Stimulated activated CD8-positive, alpha-beta memory T cell treated with anti-CD3 and anti-CD28 coated beads, Interleukin-2, amount 100 ng/mL, for 1 hour (primary cell): ENCODE measurements around the gene IHH.

Experiments used
- DNase-seq, 2 donors: peaks; one replicate each; pipeline ENCODE4 v3.0.0-alpha.2; 2020; ENCODE audit warnings: low read depth in 2 of 2

IHH gene

DNA sequence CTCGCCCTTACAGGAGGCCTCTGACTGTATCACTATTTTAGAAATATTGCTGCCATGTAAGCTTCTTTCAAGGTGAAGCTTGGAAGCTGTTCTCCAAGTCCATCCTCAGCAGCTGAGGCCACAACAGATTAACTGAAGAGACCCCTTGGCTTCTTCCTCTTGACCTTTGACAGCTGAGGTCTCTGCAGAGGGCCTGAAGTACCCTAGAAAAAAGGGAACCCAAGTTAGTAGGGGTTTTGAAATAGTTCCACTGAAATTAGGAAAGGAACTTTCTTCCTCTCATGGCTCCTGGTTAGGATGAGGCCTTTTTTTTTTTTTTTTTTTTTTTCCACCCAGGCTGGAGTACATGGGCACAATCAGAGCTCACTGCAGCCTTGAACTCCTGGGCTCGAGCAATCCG lies 15.5 kb upstream of the IHH start:
- DNase-seq: no peak

- no peak for DNase-seq
Measured at GRCh38 chr2:219073413-219074129, 12.8 kb upstream of the IHH start.

DNA sequence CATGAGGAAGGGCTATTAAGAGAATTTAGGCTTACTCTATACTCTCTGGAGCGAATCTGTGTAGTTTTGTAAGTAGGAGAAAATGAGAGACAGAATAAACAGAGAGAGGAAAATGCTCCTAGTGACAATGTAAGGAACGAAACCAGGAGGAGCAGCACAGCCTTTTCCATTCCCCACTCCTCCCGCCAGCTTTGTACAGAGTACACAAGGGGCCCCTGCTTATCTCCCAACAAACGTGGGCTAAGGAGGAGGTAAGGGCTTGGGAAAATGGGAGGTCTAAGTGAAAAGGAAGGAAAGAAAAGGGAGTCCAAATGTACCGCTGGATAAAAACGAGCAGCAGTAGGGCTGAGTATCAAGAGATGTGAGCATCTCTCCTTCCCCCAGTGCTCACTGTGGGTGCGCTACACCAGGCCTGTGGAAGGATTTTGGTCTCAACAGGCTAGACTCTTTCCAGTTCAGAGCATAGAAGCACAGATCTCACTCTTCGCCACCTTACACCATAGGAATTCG lies 12.1 kb upstream of the IHH start:
- no peak for DNase-seq

- no peak for DNase-seq
Measured at GRCh38 chr2:219071131-219071816, 10.6 kb upstream of the IHH start.

- no peak for DNase-seq
Measured at GRCh38 chr2:219065484-219065883, 4.8 kb upstream of the IHH start.

- DNase-seq: no peak
Measured at GRCh38 chr2:219062081-219062480, 1.4 kb upstream of the IHH start.

DNA sequence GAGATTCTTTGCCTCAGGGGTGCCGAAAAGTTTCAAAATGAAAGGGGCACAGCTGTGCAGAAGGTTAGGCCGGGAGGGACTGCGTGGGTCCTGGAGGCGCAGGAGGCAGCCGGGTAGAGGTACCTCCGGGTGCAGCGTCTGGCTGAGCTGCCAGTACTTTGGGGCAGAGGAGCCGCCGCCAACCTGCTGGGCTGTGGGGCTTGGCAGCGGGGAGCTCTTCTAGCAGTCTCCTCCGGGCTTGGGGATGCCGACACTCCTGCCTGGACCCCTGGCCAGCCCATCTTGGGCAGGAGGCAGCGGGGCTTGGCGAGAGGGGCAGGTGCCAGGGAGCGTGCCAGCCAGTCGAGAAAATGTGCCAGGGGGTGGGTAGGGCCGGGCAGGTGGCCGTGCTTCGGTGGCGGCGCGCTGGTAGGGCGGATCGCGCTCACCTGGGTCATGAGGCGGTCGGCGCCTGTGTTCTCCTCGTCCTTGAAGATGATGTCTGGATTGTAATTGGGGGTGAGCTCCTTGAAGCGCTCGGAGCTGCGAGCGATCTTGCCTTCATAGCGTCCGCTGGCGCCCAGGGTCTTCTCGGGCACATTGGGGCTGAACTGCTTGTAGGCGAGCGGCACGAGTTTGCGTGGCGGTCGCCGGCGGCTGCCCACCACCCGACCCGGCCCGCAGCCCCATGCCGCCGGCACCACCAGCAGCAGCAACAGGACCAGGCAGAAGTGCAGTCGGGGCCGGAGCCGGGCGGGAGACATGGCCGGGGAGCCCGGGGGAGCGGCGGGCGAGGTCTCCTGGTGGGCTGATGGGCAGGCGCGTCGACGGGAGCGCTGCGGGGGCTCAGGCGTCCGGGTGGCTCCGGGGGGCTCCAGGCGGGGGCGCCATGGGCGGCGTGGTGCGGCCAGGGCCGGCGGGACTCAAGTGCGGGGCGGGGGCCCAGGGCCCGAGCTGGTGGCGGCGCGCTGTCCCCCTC lies 717 bp downstream of the IHH start:
- no peak for DNase-seq

DNA sequence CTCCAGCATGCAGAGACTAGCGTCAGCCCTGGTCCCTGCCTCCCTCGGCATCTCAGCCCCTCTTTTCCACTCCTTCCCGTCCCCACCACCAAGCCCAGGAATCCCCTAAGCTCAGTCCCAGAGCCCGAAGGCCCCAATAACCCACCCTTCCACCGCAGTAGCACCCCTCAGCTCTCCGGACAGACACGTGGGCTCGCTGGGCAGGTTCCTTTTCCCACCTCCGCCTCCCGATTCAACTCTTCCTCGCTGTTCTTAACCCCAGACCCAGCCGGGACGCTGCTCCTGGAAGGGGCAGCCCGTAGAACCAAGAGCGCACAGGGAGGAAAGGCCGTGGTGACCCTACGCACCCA lies 1.4 kb downstream of the IHH start:
- no peak for DNase-seq

DNA sequence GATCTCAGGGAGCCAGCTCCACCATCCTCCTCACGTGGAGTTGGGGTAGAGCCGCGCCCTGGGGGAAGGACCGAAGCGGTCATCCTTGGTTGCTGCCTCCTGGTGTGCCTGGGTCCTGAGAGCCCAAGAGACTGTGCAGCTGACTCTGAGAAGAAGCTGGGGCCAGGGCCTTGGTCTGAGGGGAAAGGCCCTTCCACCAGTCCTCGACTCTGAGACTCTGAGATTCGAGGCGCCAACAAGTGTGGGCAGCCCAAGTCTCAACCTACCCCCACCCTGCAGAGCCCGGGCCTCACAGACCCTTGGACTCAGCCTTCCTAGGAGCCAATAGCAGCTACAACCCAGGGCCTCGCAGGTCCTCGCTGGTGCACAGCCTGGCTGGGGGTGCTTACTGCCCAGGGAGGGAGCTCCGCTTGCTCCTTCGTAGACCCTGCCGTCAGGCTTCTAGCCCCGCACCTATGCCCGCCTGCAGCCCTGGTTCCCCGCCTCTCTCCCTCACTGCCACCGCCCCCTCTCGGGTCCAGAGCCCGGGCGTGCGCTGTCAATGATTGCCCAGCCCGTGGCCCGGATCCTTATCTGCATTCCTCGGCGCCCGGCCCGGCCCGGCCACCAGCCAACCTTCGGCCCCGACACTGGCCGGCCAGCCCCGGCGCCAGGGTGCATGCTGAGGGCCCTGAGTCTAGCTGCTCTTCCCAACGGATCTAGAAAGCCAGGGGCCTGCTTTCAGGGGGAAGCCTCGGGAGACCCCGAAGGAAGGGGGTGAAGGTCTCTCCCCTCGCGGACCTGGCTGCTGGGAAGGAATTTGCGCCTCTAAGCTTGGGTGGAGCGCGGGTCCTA lies 2.0 kb downstream of the IHH start:
- DNase-seq: no peak

DNA sequence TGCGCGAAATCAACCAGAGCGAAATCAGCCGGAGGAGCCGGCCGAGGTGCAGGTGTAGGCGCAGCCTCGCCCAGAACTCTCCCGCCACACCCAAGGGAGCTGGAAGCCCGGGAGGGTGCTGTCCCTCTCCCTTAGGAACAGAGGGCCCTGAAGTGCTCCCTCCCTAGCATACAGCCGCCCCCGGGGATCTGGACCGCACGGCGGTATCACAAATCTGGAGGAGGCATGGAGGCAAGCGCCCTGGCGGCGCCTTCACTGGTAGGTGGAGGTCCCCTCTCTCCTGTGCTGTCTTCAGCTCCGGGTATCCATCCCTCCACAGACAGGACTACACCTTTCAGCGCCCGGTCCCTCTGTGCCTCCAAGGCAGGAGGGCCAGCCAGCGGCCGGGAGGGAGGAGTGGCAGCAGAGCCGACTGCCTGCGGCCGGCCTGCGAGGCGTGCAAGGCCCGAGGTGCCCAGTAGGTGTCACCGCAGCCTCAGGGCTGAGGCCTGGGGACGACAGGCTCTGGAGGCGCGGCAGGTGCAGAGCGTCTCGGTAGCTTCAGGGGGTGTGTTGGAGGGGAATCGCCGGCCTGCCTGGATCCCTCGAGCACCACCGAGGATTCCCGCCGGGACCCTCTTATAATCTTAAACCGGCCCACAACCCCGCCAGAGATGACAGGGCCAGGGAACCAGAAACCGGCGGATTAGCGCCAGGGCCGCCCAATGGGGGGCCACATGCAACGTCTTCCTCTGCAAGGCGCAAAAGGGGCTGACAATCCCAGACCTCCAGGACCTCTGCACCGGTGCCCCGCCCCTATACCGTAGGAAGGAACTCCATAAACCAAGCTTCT lies 2.8 kb downstream of the IHH start:
- peak; percentile 51 to 55 for DNase-seq

DNA sequence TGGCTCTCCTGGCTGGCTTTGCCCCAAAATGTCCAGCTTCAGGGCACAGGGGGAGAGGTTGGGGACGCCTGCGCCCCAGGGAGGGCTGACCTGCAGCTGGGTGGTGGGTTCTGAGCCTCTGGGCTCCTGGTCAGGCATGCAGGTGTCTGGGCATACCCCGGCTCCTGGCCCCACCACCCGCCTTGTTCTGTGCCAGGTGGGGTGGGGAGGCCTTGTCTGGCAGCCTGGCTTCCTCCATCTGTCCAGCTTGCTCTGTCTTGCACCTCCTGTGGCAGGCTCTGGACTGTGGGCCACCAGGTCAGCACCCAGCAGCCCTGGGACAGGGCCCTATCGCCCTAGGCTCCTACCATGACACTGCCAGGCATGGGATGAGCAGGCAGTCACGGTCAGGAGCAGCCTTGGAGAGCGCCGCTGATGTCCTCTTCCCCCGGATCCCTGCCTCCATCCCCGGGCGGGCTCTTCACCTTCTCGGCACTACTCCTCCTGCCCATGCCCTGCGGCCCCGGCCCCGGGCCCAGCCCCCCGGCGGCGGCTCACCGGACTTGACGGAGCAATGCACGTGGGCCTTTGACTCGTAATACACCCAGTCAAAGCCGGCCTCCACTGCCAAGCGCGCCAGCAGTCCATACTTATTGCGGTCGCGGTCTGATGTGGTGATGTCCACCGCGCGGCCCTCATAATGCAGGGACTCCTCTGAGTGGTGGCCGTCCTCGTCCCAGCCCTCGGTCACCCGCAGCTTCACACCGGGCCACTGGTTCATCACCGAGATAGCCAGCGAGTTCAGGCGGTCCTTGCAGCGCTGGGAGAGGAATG lies 3.6 kb downstream of the IHH start:
- DNase-seq: no peak

- DNase-seq: no peak
Measured at GRCh38 chr2:219056176-219056895, 4.4 kb downstream of the IHH start.

GRCh38 chr2:219054956-219055903 lies 5.5 kb downstream of the IHH start:
- DNase-seq: no peak

GRCh38 chr2:219049282-219049681 lies 11.4 kb downstream of the IHH start:
- no peak for DNase-seq

DNA sequence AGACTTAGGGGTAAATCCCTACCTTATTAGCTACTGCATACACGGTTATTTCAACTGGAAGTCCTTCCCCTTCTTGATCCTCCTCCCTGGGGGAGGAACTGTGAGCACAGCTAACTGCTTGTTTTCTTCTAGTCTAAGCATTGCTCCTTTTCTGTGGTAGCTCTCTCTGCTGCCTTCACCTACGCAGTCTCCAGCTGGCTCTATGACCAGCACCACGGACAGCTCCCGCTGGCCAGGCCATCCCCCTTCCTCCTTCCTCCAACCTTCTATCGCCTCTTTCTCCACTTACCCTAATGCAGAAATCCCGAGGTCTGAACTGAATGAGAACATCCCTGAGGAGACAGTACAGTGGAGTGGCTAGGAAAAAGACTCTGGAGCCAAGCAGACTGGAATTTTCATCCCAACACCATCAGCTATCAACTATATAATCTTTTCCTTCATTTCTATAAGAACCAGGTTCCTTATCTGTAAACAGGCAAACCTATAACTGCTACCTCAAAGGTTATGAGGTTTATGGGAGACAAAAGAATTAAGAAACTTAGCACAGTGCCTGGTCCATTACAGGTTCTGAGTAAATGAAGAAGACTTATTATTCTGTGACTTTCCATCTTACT lies 14.7 kb downstream of the IHH start:
- DNase-seq: no peak

GRCh38 chr2:219042750-219043149 lies 18.0 kb downstream of the IHH start:
- no peak for DNase-seq

- no peak for DNase-seq
Measured at GRCh38 chr2:219042157-219042556, 18.6 kb downstream of the IHH start.
